WTC11 (cell line): ENCODE measurements around the gene HSPH1. TPM values are rescaled to one million over a fixed set of nuclear protein-coding genes. Genes with fewer than 3 reads are reported as not detected.

Source experiments
- ATAC-seq: fragments of 200-7000 bp; cut with Tn5 transposase; 2 replicates; pipeline ENCODE4 v1.10.0; 2021; ENCODE audit warnings: mild to moderate bottlenecking, moderate library complexity
- Bru-seq: library from RNA; stranded (reverse); fragments of 400-500 nt; gene quantifications from one replicate; lab custom pipeline; 2021; lab: Mats Ljungman, UMichigan
- CTCF ChIA-PET: fragments of 300-600 bp; sonication (Branson Sonifier 250); formaldehyde crosslinking; loops from one replicate; lab custom pipeline; 2021; ENCODE audit warnings: antibody characterized with exemption; lab: Charles Lee
- POLR2A ChIA-PET: fragments of 350-600 bp; sonication (Branson Sonifier 250); formaldehyde crosslinking; loops from one replicate; lab custom pipeline; 2021; ENCODE audit warnings: antibody characterized with exemption; lab: Charles Lee
- DNase-seq: peaks from one replicate; pipeline ENCODE4 v3.0.0; 2021; ENCODE audit warnings: low spot score
- H3K27ac Mint-ChIP-seq: 2 replicates; pipeline ENCODE4 v1.8.0; 2021; ENCODE audit warnings: mixed read lengths
- H3K27me3 Mint-ChIP-seq: 2 replicates; pipeline ENCODE4 v1.8.0; 2021; ENCODE audit warnings: low read depth, mild to moderate bottlenecking, moderate library complexity, mixed read lengths
- H3K36me3 Mint-ChIP-seq: 2 replicates; pipeline ENCODE4 v1.8.0; 2021; ENCODE audit warnings: mixed read lengths
- H3K4me1 Mint-ChIP-seq: 2 replicates; pipeline ENCODE4 v1.8.0; 2022; ENCODE audit warnings: mixed read lengths
- H3K4me3 Mint-ChIP-seq: 2 replicates; pipeline ENCODE4 v1.8.0; 2021; ENCODE audit warnings: mild to moderate bottlenecking, moderate library complexity, mixed read lengths
- H3K9me3 Mint-ChIP-seq: 2 replicates; pipeline ENCODE4 v1.8.0; 2021; ENCODE audit warnings: mixed read lengths
- ELF4 ChIP-seq: sonication (generic); formaldehyde crosslinking; IDR thresholded peaks from 2 replicates; pipeline ENCODE4 v1.8.1; 2022; ENCODE audit warnings: low read depth, mild to moderate bottlenecking, moderate library complexity, missing genetic modification reagents
- FOXP1 ChIP-seq: sonication (generic); formaldehyde crosslinking; IDR thresholded peaks from 2 replicates; pipeline ENCODE4 v1.8.0; 2022; ENCODE audit warnings: missing genetic modification reagents, mild to moderate bottlenecking, moderate library complexity, borderline replicate concordance
- IRF2 ChIP-seq: sonication (generic); formaldehyde crosslinking; IDR thresholded peaks from 2 replicates; pipeline ENCODE4 v1.8.0; 2022; ENCODE audit warnings: low read depth, missing genetic modification reagents, borderline replicate concordance
- JUN ChIP-seq: sonication (generic); formaldehyde crosslinking; IDR thresholded peaks from 2 replicates; pipeline ENCODE4 v1.8.0; 2023; ENCODE audit warnings: mild to moderate bottlenecking, missing genetic modification reagents
- NR1H2 ChIP-seq: sonication (generic); formaldehyde crosslinking; IDR thresholded peaks from 2 replicates; pipeline ENCODE4 v1.9.0; 2021; ENCODE audit warnings: mild to moderate bottlenecking, moderate library complexity, missing genetic modification reagents
- RORB ChIP-seq: fragments of 250-450 bp; sonication (Bioruptor Pico); IDR thresholded peaks from 2 replicates; pipeline ENCODE4 v1.9.0; 2021; ENCODE audit warnings: mild to moderate bottlenecking
- SOX15 ChIP-seq: fragments of 250-450 bp; sonication (Bioruptor Pico); IDR thresholded peaks from 2 replicates; pipeline ENCODE4 v1.9.0; 2021; ENCODE audit warnings: mild to moderate bottlenecking
- TEAD4 ChIP-seq: sonication (generic); formaldehyde crosslinking; IDR thresholded peaks from 2 replicates; pipeline ENCODE4 v1.8.0; 2022; ENCODE audit warnings: mild to moderate bottlenecking, missing genetic modification reagents
- ZBTB21 ChIP-seq: sonication (generic); formaldehyde crosslinking; IDR thresholded peaks from 2 replicates; pipeline ENCODE4 v1.8.1; 2023; ENCODE audit warnings: mild to moderate bottlenecking, missing genetic modification reagents, borderline replicate concordance
- ZNF138 ChIP-seq: sonication (generic); formaldehyde crosslinking; conservative IDR thresholded peaks from 2 replicates; pipeline ENCODE4 v1.8.1; 2022; ENCODE audit warnings: mild to moderate bottlenecking, moderate library complexity, missing genetic modification reagents
- ZNF232 ChIP-seq: sonication (generic); formaldehyde crosslinking; IDR thresholded peaks from 2 replicates; pipeline ENCODE4 v1.8.0; 2022; ENCODE audit warnings: mild to moderate bottlenecking, missing genetic modification reagents
- ZNF317 ChIP-seq: sonication (generic); formaldehyde crosslinking; IDR thresholded peaks from 2 replicates; pipeline ENCODE4 v1.8.1; 2023; ENCODE audit warnings: low read depth, mild to moderate bottlenecking, moderate library complexity, missing genetic modification reagents, borderline replicate concordance
- long read RNA-seq, 3 experiments: library from RNA in 1 of 3; library from capped mRNA in 1 of 3; library from polyadenylated mRNA in 1 of 3; unstranded in 2 of 3; stranded (forward) in 1 of 3; transcript quantifications; one replicate each; pipeline ENCODE4 v2.0.0, GENCODE V29; 2021
- total RNA-seq: library from RNA; stranded (reverse); gene quantifications from 3 replicates; pipeline ENCODE4 v1.2.3, GENCODE V29; 2021
- TF ChIP-seq, protein P1 (sequence below): sonication (generic); formaldehyde crosslinking; IDR thresholded peaks from 2 replicates; pipeline ENCODE4 v1.8.1; 2022; ENCODE audit warnings: missing genetic modification reagents, borderline replicate concordance
- TF ChIP-seq, protein P2 (sequence below): sonication (generic); formaldehyde crosslinking; conservative IDR thresholded peaks from 2 replicates; pipeline ENCODE4 v1.8.1; 2023; ENCODE audit warnings: mild to moderate bottlenecking, low read depth, missing genetic modification reagents, moderate library complexity
- TF ChIP-seq, protein P3 (sequence below): sonication (generic); formaldehyde crosslinking; IDR thresholded peaks from 2 replicates; pipeline ENCODE4 v1.8.0; 2023; ENCODE audit warnings: missing genetic modification reagents, mild to moderate bottlenecking, borderline replicate concordance
- TF ChIP-seq, protein P4 (sequence below): fragments of 250-450 bp; sonication (Bioruptor Pico); conservative IDR thresholded peaks from 2 replicates; pipeline ENCODE4 v1.9.0; 2021; ENCODE audit warnings: mild to moderate bottlenecking
- TF ChIP-seq, protein P5 (sequence below): sonication (generic); formaldehyde crosslinking; IDR thresholded peaks from 2 replicates; pipeline ENCODE4 v1.8.0; 2022; ENCODE audit warnings: mild to moderate bottlenecking, missing genetic modification reagents
- TF ChIP-seq, protein P6 (sequence below): sonication (generic); formaldehyde crosslinking; IDR thresholded peaks from 2 replicates; pipeline ENCODE4 v1.8.1; 2023; ENCODE audit warnings: mild to moderate bottlenecking, missing genetic modification reagents, borderline replicate concordance

Gene HSPH1
- total RNA-seq: 97.0 to 114 TPM (median 97.3 TPM) in 3 replicates
- Bru-seq, nascent RNA: percentile 94 among the genes with signal in this experiment
- long read RNA-seq, experiment 1, full-length matches to known transcripts: 709 of 861 reads
- long read RNA-seq, experiment 1, partial matches to known transcripts: 68 of 861 reads
- long read RNA-seq, experiment 1, other reads (novel, unspliced or antisense): 84 of 861 reads
- long read RNA-seq, experiment 2, full-length matches to known transcripts: 31 of 95 reads
- long read RNA-seq, experiment 2, partial matches to known transcripts: 40 of 95 reads
- long read RNA-seq, experiment 2, other reads (novel, unspliced or antisense): 24 of 95 reads
- long read RNA-seq, experiment 3, full-length matches to known transcripts: 64 of 109 reads
- long read RNA-seq, experiment 3, partial matches to known transcripts: 37 of 109 reads
- long read RNA-seq, experiment 3, other reads (novel, unspliced or antisense): 8 of 109 reads

DNA sequence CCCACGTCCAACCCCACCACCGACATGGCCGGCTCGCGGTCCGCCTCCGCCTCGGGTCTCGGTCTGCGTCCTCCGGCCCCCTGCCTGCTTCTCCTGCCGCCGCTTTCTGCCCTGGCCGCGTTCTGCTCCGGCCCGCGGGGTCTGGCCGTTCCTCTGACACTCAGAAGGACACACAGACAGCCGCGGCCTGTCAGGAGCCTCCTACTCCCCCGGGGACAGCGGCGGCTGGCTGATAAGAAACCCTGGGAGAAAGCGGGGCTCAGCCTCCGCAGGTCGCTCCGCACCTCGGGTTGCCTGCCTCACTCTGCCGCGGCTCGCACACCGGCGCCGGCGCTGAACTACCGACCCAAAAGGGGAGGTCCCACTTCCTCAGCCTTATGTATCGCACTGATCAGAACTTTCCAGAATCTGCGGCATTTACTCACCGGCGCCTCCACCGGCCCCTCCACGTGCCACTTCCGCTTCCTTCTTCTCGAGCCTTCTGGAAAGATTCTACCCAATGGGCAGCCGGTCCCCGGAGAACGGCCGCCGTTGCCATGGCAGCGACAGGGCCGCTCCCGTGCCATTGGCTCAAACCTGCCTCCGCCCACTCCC is at the start of gene HSPH1:
Gene HSPH1, minus strand, starts transcription at position 348 of the 594 bp plus-strand sequence. Its CDS starts 322 bp downstream, at position 26.
- H3K4me3 Mint-ChIP-seq: peak within 1 kb of the TSS; percentile 97
- ChIA-PET POLR2A (no interaction called here), CTCF (interaction anchor here (0.5 kb wide), 1 partner anchor 51 kb away, joined by 4 read pairs; no protein-coding TSS in a partner anchor)
- H3K27ac Mint-ChIP-seq: peak within 1 kb of the TSS; percentile 96
- H3K4me1 Mint-ChIP-seq: peaks cover 27% of the 10 kb centered on the region
- peaks cover 9% of the 10 kb centered on the region for H3K36me3 Mint-ChIP-seq
- no peaks in the 10 kb centered on the region for H3K9me3 Mint-ChIP-seq
- DNase-seq: peak; percentile 97
- ATAC-seq: peak; percentile 89
- H3K27me3 Mint-ChIP-seq: no peaks in the 10 kb centered on the region
- TF ChIP-seq, protein P1, sequence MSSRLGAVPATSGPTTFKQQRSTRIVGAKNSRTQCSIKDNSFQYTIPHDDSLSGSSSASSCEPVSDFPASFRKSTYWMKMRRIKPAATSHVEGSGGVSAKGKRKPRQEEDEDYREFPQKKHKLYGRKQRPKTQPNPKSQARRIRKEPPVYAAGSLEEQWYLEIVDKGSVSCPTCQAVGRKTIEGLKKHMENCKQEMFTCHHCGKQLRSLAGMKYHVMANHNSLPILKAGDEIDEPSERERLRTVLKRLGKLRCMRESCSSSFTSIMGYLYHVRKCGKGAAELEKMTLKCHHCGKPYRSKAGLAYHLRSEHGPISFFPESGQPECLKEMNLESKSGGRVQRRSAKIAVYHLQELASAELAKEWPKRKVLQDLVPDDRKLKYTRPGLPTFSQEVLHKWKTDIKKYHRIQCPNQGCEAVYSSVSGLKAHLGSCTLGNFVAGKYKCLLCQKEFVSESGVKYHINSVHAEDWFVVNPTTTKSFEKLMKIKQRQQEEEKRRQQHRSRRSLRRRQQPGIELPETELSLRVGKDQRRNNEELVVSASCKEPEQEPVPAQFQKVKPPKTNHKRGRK (CRISPR knock-in tag): no peak
- TF ChIP-seq, protein P2, sequence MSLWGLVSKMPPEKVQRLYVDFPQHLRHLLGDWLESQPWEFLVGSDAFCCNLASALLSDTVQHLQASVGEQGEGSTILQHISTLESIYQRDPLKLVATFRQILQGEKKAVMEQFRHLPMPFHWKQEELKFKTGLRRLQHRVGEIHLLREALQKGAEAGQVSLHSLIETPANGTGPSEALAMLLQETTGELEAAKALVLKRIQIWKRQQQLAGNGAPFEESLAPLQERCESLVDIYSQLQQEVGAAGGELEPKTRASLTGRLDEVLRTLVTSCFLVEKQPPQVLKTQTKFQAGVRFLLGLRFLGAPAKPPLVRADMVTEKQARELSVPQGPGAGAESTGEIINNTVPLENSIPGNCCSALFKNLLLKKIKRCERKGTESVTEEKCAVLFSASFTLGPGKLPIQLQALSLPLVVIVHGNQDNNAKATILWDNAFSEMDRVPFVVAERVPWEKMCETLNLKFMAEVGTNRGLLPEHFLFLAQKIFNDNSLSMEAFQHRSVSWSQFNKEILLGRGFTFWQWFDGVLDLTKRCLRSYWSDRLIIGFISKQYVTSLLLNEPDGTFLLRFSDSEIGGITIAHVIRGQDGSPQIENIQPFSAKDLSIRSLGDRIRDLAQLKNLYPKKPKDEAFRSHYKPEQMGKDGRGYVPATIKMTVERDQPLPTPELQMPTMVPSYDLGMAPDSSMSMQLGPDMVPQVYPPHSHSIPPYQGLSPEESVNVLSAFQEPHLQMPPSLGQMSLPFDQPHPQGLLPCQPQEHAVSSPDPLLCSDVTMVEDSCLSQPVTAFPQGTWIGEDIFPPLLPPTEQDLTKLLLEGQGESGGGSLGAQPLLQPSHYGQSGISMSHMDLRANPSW (CRISPR knock-in tag): no peak
- TF ChIP-seq, protein P3, sequence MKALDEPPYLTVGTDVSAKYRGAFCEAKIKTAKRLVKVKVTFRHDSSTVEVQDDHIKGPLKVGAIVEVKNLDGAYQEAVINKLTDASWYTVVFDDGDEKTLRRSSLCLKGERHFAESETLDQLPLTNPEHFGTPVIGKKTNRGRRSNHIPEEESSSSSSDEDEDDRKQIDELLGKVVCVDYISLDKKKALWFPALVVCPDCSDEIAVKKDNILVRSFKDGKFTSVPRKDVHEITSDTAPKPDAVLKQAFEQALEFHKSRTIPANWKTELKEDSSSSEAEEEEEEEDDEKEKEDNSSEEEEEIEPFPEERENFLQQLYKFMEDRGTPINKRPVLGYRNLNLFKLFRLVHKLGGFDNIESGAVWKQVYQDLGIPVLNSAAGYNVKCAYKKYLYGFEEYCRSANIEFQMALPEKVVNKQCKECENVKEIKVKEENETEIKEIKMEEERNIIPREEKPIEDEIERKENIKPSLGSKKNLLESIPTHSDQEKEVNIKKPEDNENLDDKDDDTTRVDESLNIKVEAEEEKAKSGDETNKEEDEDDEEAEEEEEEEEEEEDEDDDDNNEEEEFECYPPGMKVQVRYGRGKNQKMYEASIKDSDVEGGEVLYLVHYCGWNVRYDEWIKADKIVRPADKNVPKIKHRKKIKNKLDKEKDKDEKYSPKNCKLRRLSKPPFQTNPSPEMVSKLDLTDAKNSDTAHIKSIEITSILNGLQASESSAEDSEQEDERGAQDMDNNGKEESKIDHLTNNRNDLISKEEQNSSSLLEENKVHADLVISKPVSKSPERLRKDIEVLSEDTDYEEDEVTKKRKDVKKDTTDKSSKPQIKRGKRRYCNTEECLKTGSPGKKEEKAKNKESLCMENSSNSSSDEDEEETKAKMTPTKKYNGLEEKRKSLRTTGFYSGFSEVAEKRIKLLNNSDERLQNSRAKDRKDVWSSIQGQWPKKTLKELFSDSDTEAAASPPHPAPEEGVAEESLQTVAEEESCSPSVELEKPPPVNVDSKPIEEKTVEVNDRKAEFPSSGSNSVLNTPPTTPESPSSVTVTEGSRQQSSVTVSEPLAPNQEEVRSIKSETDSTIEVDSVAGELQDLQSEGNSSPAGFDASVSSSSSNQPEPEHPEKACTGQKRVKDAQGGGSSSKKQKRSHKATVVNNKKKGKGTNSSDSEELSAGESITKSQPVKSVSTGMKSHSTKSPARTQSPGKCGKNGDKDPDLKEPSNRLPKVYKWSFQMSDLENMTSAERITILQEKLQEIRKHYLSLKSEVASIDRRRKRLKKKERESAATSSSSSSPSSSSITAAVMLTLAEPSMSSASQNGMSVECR (CRISPR knock-in tag): peak; percentile 58; the same call in 1 of the 2 replicates
- TF ChIP-seq ZNF317 (CRISPR knock-in tag) (no peak), JUN (CRISPR knock-in tag) (0 out of 2 replicates have a peak, but pooled peaks have one; percentile 50), FOXP1 (CRISPR knock-in tag) (no peak; the same call in 1 of the 2 replicates), ZBTB21 (no peak), NR1H2 (CRISPR knock-in tag) (peak; percentile 19; the same call in 1 of the 2 replicates), ELF4 (CRISPR knock-in tag) (no peak), RORB (CRISPR knock-in tag) (no peak), TEAD4 (CRISPR knock-in tag) (no peak), ZNF232 (peak; percentile 44; the same call in 1 of the 2 replicates), IRF2 (CRISPR knock-in tag) (no peak), SOX15 (CRISPR knock-in tag) (no peak), ZNF138 (no peak)
- TF ChIP-seq, protein P4, sequence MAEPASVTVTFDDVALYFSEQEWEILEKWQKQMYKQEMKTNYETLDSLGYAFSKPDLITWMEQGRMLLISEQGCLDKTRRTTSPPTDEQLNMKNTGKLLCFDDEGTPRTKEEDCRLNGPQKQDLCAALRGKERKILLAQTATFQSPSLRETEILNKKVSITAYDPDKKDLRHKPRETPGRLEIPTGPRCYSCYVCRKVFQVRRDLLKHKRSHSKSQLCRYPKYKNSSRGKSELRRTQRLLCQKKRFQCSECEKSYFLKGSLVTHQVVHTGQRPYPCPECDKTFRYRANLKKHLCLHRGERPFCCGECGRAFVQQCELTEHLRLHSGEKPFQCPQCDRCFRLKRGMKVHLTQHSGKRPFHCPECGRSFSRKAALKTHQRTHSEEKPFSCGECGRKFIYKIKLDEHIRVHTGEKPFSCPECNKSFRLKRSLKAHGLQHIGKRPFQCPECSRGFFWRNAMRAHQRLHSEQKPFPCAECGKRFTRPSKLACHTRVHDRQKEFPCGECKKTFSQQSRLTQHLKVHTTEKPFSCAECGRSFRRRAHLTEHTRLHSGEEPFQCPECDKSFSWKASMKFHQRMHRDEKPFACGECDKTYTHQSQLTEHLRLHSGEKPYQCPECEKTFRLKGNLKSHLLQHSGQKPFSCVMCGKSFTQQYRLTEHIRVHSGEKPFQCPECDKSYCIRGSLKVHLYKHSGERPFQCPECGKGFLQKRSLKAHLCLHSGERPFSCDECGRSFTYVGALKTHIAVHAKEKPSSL (CRISPR knock-in tag): no peak
- TF ChIP-seq, protein P5, sequence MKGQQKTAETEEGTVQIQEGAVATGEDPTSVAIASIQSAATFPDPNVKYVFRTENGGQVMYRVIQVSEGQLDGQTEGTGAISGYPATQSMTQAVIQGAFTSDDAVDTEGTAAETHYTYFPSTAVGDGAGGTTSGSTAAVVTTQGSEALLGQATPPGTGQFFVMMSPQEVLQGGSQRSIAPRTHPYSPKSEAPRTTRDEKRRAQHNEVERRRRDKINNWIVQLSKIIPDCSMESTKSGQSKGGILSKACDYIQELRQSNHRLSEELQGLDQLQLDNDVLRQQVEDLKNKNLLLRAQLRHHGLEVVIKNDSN: peak; percentile 77
- TF ChIP-seq, protein P6, sequence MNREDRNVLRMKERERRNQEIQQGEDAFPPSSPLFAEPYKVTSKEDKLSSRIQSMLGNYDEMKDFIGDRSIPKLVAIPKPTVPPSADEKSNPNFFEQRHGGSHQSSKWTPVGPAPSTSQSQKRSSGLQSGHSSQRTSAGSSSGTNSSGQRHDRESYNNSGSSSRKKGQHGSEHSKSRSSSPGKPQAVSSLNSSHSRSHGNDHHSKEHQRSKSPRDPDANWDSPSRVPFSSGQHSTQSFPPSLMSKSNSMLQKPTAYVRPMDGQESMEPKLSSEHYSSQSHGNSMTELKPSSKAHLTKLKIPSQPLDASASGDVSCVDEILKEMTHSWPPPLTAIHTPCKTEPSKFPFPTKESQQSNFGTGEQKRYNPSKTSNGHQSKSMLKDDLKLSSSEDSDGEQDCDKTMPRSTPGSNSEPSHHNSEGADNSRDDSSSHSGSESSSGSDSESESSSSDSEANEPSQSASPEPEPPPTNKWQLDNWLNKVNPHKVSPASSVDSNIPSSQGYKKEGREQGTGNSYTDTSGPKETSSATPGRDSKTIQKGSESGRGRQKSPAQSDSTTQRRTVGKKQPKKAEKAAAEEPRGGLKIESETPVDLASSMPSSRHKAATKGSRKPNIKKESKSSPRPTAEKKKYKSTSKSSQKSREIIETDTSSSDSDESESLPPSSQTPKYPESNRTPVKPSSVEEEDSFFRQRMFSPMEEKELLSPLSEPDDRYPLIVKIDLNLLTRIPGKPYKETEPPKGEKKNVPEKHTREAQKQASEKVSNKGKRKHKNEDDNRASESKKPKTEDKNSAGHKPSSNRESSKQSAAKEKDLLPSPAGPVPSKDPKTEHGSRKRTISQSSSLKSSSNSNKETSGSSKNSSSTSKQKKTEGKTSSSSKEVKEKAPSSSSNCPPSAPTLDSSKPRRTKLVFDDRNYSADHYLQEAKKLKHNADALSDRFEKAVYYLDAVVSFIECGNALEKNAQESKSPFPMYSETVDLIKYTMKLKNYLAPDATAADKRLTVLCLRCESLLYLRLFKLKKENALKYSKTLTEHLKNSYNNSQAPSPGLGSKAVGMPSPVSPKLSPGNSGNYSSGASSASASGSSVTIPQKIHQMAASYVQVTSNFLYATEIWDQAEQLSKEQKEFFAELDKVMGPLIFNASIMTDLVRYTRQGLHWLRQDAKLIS (CRISPR knock-in tag): no peak
